Occipital lobe (tissue), 2 donors: Measurements from ENCODE around the gene SNAP29. TPM values are rescaled to one million over a fixed set of nuclear protein-coding genes. Genes with fewer than 3 reads are reported as not detected.
"Not testable (repeated sequence)": the region's sequence is repeated elsewhere in the genome, so short reads cannot be mapped to it uniquely, and the experiment has no call there.

Experiments used
- DNase-seq: peaks from one replicate; lab custom pipeline; 2025; lab: John Stamatoyannopoulos, UW
- total RNA-seq: library from RNA; depleted of rRNA; stranded (reverse); fragments of >200 nt; gene quantifications from one replicate; pipeline ENCODE4 v1.2.3, GENCODE V29; 2014

The SNAP29 gene
- total RNA-seq, 1 donor from 2014 or later, result 6.1 TPM

DNA sequence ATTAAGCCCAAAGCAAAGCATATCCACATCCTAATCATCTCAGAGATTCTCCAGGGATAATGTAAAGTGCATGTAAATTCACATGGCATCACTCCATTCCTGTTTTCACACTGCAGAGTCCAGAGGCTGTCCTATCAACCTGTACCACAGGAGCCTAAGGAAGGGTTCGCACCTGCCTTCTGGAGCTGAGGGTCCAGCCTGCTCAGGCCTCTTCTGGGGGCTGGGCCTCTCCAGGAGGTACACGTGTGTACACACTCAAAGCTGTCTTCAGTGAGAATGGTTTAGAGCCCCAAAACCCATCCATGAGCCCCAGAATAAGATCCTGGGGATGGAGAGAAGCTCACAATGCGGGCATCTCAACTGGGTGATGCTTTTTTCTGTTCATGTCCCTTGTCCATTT lies 24.1 kb upstream of the SNAP29 start:
- no peak for DNase-seq

DNA sequence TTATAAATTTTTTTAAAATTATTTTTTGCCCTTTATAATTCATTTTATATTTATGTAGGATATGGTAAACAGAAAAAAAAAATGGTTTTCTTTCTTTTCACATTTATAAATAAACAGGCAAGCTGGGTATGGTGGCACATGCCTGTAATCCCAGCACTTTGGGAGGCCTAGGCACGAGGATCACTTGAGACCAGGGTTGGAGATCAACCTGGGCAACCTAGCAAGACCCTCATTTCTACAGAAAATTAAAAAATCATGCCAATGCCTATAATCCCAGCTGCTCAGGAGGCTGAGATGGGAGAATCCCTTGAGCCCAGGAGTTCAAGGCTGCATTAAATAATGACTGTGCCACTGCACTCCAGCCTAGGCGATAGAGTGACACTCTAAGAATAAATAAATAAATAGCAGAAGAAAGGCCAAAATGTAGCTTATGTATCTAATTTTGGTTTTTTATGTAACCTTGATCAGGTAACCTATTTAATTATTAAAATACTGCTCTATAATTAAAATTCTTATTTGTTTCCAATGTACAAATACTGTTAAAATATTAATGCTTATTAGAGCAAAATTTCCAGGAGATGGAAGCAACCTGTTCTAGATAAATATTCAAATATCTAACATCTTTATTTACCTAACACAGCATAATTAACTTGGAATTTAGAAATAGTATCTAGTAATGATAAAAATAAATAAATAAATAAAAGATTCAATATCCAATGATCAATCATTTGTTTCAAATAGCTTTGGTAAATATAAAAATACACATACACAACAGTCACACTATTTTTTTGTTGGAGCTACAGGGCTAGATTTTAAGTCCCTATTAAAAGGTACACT lies 21.6 kb upstream of the SNAP29 start:
- no peak for DNase-seq

DNA sequence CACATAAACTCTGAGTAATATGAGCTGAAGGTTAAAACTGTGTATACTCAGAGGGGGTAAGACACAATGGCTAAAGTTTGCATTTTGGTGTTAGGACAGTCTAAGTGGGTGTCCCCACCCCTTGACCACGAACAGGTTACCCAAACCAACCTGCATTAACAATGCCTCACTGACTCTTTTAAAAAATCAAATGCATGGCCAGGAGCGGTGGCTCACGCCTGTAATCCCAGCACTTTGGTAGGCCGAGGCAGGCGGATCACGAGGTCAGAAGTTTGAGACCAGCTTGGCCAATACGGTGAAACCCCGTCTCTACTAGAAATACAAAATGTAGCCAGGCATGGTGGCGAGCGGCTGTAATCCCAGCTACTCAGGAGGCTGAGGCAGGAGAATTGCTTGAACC lies 19.5 kb upstream of the SNAP29 start:
- DNase-seq, result not testable (repeated sequence)

DNA sequence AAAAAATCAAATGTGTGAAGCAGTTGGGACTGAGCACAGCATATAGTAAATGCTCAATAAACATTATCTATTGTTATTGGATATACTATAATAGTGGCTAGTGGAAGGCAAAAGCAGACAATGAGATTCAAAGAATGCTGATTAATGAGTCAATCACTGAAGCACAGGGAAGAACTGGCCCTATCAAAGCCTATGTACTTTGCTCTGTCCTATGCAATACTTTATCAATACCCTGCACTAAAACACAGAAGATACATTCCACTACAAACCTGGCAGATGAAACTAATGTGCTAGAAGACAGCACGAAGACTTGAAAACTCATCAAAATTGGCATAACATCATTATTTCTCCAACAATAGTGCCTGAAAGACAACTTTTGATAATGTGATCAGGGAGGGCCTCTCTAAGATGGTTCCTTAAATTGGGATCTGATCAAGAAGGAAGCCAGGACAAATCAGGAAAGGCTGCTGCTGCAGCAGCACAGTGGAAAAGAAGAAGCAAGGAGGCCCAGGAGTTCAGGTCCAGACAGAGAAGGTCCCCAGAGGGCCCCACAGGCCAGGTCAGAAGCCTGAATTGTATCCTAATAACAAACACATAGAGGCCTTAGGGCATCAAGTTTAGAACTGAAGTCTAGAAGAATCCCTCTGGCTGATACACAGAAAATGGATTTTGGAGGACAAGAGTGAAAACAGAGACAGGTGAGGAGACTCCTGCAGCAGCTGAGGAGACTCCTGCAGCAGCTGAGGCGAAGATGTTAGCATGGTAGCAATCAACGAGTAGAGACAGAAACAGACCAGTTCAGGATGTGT lies 18.8 kb upstream of the SNAP29 start:
- DNase-seq, result no peak

DNA sequence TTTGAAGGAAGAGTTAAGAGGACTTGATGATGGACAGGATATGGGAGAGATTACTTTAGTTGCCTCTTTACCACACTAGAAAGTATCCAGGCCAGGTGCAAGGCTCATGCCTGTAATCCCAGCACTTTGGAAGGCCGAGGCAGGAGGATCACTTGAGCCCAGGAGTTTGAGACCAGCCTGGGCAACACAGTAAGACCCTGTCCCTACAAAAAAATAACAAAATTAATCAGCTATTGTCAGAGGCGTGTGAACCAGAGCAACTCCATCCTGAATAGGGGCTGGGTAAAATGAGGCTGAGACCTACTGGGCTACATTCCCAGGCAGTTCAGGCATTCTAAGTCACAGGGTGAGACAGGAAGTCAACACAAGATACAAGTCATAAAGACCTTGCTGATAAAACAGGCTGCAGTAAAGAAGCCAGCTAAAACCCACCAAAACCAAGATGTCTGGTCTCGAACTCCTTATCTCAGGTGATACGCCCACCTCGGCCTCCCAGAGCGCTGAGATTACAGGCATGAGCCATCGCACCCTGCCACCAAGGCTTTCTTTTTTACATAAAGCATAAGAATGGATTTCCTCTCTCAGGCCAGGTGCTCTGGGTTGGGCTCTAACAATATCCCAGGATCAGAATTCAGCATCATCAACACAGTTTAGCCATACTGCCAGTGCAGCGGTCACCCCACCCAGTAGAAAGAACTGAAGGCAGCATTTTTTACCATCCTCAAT lies 18.0 kb upstream of the SNAP29 start:
- DNase-seq, result no peak

DNA sequence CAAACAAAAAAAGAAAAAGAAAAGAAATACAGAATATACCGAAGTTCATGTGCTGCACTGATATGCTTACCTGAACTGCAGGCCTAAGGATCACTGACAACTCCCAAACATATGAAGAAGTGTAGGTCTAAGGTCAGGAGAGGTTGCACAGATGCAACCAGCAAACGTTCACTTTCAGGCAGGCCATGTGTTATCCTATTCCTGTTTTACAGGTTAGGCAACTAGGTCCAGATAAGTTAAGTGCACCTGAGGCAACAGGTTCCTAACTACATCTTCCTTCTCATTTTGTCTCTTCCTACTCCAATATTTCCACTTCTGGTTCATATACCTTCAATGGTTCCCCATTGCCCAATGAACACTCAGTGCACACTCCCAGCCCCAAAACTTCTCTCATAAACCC lies 15.3 kb upstream of the SNAP29 start:
- DNase-seq, result no peak

DNA sequence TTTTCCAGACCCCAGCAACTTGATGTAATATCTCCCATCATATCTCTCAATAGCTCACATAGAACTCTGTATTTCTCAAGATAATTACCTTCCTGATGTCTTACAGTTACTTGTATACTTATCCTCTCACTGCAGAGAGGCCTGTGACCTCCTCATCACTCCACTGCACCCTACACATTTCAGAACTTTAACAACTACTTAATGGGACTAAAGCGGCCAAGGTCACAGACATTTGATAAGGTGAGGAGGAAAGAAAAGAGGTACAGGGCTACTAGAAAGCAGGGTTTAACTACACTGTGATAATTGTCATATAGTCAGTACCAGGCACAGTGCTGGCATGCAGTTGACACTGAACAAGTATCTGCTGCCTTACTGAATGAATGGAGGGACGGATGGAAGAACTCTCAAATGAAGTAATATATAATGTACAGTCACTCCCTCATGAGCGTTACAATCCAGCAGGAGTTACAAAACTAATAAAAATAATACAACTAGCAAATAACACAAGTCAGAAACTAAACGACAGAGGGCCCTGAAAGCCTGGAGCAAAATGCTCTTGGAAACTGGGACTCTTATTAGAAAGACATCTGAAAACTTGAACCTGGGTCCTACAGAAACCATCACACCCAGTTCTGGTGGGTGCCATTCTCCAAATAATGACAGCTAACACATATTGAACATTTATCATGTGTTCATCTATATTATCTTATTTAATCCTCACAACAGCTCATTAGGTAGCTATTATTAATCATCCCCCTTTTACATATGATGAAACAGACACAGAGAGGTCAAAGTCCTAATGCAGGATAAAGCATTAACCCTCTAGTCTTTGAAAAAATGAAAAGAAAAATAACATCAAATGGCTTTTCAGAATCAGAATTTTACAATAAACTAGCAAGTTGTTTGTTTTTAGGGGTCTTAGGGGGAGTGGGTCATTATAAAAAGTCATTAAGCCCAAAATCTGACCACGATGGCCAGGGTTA lies 14.5 kb upstream of the SNAP29 start:
- DNase-seq, result no peak

DNA sequence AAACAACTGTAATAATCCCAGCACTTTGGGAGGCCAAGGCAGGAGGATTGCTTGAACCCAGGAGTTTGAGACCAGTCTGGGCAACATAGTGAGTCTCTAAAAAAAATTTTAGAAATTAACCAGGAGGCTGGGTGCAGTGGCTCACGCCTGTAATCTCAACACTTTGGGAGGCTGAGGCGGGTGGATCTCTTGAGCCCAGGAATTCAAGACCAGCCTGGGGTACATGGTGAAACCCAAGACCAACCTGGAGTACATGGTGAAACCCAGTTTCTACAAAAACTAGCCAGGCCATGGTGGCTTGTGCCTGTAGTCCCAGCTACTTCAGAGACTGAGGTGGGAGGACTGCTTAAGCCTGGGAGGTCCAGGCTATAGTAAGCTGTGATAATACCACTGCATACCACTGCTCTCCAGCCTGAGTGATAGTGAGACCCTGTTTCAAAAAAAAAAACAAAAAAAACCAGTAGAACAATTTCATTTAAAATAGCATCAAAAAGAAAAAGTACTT lies 11.4 kb upstream of the SNAP29 start:
- no peak for DNase-seq

DNA sequence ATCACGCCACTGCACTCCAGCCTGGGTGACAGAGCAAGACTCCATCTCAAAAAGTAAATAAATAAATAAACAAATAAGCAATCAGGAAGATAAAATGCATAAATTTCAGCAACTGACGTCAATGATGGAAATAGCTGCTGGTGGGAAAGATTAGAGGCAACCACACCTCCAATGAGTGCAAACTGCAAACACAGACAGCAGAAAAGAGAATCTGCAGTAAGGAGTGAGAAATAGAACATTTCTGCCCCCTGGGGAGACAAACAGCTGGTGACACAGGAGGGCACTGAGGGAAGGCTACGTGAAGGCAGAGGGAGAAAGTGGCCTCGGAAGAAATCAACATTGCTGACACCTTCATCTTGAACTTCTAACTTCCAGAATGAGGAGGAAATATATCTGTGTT lies 6.7 kb upstream of the SNAP29 start:
- DNase-seq, result no peak

DNA sequence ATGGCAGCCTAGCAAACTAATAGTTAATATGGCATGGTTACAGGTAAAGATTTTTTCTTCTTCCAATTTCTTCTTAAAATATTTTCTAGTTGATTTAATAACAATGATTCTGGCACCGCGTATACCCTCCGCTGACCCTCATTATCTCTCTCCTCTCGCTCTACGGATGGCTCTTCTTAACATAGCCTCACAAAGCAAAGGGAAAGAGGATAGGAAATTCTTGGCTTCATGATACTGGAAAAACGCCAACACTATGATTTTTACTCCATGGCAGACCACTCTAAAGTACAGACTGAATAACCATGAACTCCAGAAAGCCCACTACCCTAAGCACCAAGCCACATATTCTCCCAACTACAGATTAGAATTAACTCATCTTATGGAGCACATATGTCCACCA lies 6.3 kb upstream of the SNAP29 start:
- DNase-seq, result no peak

DNA sequence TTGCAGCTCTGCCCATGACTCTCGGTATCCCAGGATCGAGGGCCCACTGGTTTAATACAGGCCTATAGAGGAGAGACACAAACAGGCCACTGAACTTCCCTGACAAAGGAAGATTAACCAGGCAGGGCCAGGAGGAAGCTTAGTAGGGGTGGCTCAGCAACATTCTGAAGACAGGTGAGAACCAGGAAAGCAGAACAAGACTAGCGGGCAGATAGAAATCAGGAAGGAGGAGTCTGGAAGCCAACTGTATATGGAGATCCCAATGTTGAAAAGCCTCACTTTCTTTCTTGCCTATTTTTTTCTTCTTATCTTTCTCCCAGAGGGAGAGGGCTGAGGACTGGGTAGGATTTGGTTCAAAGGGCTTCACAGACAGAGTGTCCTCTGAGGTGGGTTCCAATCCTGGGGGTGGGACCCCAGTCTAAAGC lies 5.6 kb upstream of the SNAP29 start:
- no peak for DNase-seq

DNA sequence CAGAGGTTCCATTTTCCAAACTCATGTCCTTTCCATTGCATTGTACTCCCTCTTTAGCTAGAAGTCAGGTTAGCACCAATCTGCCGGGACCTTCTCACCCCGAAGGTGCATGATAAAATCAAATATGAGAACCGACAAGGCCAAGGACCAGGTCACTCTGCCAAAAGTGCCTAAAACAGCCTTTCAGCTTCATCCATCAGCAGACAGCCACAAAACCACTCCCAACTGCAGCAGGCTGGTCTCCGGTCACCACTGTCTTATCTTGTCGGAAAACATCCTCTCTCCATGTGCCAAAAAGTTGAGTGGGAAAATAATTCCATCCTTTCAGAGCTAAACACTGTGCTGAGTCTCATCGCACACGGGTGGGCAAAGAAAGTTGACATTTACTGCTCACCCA lies 1.6 kb upstream of the SNAP29 start:
- DNase-seq, result no peak

DNA sequence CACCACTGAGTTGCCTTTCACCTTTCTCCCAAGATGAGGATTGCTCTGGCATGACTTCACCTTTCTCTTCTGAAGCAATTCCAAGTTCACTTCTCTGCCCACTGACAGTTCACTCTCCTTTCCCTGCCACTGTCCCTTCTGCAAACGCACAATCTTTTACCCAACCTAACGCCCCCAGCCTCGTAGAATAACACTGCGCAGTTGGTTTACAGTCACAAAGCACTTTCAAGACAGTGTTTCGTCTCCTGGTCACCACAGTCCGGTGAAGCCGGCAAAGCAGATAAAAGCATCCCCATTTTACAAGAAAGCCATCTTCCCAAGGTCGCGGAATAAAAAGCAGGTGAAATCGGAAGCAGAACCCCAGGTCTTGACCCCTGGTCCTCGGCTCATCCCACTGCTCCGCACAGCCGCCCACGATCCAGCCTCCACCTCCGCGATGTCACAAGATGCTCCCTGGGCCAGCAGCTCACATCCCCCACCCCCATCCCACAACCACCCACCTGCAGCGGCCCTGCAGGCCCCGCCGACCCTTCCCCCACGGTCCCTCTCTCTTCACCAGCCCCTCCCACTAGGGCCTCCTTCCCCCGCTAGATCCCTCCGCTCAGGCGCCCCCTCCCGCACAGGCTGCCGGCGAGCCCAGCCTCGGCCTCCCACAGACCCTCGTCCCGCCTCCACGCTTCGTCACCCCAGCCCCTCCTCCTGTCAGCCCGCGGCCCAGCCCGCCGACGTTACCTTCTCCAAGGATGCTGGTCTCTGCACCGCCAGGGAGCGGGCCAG lies 781 bp upstream of the SNAP29 start:
- DNase-seq, result peak; percentile 80

DNA sequence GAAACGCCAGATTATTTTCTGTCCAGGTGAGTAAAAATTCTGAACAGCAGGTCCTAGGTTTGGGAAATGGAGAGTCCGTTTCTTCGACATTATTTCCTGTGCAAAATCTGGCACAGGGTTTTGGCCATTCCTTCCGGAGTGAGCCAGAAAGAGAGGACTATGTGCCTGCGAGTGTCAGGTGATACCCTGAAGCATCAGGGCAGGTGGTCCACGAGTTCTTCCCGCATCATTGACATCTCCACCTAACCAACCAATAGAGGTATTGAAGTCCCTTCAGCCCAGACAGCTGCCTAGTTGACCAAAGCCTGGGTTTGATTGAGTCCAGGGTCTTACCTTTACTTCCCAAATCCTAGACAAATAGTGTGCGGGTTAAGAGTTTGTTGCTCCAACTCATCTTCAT lies 808 bp downstream of the SNAP29 start:
- no peak for DNase-seq

DNA sequence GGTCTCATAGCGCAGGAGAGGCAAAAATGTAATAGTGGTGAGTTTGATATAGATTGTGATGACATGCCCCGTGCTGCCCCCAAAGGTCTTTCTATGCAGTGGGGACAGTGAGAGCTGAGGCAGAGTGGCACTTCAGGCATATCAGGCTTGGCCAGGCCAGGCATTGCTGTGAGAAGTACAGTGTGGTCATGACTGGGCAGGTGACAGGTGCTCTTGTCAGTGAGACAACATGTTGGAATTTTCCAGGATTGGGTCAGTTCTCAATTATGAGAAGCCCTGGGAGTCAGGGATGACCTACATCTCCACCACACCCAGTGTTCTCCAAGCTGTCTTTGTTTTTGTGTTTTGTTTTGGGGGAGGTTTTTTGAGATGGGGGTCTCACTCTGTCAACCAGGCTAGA lies 3.7 kb downstream of the SNAP29 start:
- no peak for DNase-seq

DNA sequence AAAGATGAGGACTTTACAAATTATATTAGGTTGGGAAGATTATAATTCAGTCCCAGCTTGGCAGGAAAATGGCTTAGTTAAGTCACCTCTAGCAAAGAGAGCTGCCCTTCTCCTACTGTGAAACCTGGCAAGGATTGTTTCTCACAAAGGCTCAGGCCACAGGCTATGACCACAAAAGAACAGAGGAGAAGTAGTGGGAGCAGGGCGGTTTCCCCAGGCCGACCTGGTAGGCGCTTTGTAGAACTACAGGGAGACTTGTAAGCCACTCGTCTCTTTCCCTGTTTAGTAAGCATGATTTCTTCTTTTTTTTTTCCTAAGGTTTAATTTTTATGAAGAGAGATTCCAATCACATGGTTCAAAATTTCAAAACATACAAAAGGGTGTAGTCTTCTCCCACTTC lies 4.6 kb downstream of the SNAP29 start:
- DNase-seq, result no peak

DNA sequence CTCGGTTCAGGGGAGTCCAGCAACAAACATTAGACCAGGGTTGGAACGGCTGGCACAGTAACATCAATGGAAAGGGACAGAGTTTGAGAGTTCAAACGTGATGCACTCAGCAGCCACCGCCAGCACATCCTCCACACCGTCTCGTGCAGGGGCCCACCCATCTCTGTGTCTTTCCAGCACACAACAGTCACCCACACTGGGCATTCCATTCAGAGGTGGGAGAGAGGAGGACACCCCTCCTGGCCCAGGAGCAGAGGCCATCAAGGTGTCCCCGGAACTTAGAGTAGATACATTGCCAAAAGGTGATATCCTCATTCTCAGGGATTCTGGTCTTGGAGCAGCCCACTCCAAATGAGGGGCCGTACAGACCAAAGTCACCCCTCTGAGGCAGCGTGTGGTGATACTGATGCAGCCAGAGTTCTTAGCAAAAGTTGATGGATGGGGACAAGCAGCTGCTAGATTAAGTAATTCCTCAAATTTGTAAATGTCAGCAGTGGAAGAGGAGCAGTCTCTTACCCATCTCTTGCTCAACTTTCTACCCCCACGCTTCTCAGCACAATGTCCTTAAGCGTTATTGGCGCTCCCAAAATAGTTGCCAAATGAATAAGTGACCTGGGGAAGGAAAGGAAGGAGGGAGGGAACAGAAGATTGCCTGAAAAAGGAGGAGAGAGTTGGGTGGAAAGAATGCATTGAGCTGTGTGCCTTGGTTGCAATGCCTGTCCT lies 5.5 kb downstream of the SNAP29 start:
- DNase-seq, result no peak

DNA sequence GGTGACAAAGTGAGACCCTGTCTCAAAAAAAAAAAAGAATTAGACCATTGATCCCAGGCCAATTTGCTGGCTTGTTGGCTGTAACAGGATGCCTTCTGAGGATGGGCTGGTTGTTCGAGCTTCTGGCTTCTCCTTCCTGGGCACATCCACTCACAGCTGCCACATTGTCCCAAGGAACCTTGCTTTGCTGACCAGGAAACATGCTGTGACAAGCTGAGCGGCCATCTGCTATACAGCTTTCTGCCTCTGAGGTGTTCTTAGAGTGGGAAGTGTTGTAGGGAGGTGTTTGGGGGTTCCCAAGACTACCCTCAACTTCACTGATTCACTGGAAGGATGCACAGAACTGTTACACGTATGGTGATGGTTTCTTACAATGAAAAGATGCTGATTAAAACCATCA lies 6.5 kb downstream of the SNAP29 start:
- no peak for DNase-seq

DNA sequence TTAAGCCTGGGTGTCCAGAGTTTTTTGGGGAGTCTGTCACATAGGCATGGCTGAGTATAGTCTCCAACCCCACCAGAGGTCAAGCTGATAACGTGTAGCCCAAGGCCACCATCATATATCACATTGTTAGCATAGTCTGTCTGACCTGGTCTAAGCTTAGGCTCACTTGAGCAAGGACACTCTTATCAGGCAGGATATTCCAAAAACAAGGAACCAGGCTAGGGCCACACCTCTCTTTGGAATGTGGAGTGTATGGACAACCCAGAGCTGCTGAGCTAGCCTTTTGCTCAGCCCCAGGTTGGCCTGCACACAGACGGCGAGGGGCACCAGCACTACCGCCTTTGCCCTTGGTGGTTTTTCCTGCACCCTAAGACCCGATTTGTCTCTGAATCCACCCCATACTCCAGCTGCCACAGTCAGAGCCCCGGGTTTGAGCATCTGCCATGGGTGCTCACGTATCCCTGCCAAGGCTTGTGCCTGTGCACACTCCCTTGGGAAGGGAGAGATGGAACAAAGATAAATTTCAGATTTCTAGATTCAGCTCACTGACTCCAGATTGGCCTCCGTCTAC lies 7.2 kb downstream of the SNAP29 start:
- no peak for DNase-seq
